Adrenal gland (tissue), 5 donors: ENCODE results near the gene RNF4.

Source experiments
- POLR2A ChIP-seq, 2 donors: fragments of 450-650 bp; IDR thresholded peaks; one replicate each; pipeline ENCODE4 v1.6.1; 2017; ENCODE audit warnings: antibody characterized with exemption in 2 of 2, mild to moderate bottlenecking in 2 of 2, moderate library complexity in 1 of 2
- TF ChIP-seq, protein P1 (sequence below), 6 experiments: fragments of 450-650 bp in 4 of 6; fragments of 200-600 bp in 2 of 6; sonication (generic) in 1 of 6; IDR thresholded peaks; 1 replicate in 5 of 6; 2 replicates in 1 of 6; pipeline versions ENCODE4 v1.5.1 to v1.8.0; 2016 to 2021; ENCODE audit warnings: antibody characterized with exemption in 6 of 6, mild to moderate bottlenecking in 2 of 6, moderate library complexity in 1 of 6
- donor health status: DM: no; HTN: no; CAD: no.

DNA sequence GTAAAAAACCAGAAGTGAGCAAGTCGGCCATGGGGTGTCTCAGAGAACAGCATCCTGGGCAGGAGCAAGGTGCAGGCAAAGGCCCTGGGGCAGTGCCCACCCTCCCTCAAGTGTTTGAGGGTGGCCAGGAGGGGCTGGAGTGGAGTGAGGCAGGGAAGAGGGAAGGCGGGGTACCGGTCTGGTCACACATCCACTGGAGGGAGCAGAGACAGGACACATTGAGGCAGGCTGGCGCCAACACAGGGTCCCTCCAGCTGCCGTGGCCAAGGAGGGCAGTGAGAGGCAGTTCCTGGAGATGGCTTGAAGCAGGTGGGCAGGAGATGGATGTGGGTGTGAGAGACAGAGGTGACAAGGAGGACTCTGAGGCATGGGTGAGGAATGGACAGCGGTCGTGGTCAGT, 20.3 kb upstream of the RNF4 start:
- TF ChIP-seq, protein P1, sequence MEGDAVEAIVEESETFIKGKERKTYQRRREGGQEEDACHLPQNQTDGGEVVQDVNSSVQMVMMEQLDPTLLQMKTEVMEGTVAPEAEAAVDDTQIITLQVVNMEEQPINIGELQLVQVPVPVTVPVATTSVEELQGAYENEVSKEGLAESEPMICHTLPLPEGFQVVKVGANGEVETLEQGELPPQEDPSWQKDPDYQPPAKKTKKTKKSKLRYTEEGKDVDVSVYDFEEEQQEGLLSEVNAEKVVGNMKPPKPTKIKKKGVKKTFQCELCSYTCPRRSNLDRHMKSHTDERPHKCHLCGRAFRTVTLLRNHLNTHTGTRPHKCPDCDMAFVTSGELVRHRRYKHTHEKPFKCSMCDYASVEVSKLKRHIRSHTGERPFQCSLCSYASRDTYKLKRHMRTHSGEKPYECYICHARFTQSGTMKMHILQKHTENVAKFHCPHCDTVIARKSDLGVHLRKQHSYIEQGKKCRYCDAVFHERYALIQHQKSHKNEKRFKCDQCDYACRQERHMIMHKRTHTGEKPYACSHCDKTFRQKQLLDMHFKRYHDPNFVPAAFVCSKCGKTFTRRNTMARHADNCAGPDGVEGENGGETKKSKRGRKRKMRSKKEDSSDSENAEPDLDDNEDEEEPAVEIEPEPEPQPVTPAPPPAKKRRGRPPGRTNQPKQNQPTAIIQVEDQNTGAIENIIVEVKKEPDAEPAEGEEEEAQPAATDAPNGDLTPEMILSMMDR (IDR thresholded peaks at IDR 0.05) = no peak
- no peak for TF ChIP-seq POLR2A (IDR thresholded peaks at IDR 0.05)
